Neural progenitor cell (in vitro differentiated cells): ENCODE data around the gene SEMA3E. TPM values are rescaled to one million over a fixed set of nuclear protein-coding genes. Genes with fewer than 3 reads are reported as not detected.

Experiments
- DNase-seq: peaks from one replicate; pipeline ENCODE4 v3.0.0-alpha.2; 2016; ENCODE audit warnings: low spot score
- H2AFZ ChIP-seq: fragments of 200-600 bp; sonication (generic); replicated peaks from 2 replicates; pipeline ENCODE4 v1.6.1; 2016; ENCODE audit warnings: antibody characterized with exemption
- H3F3A ChIP-seq: fragments of 200-600 bp; sonication (generic); 2 replicates; pipeline ENCODE4 v1.6.1; 2016; ENCODE audit warnings: antibody characterized with exemption, low read depth
- H3K27ac ChIP-seq: fragments of 200-600 bp; sonication (generic); 2 replicates; pipeline ENCODE4 v1.5.1; 2016; ENCODE audit warnings: mild to moderate bottlenecking
- H3K27me3 ChIP-seq: fragments of 200-600 bp; sonication (generic); 2 replicates; pipeline ENCODE4 v1.6.1; 2016; ENCODE audit warnings: mild to moderate bottlenecking, moderate library complexity
- H3K36me3 ChIP-seq: fragments of 200-600 bp; sonication (generic); 2 replicates; pipeline ENCODE4 v1.5.1; 2016
- H3K4me1 ChIP-seq: fragments of 200-600 bp; sonication (generic); 2 replicates; pipeline ENCODE4 v1.6.1; 2016; ENCODE audit warnings: mixed run types
- H3K4me2 ChIP-seq: fragments of 200-600 bp; sonication (generic); 2 replicates; pipeline ENCODE4 v1.6.1; 2016
- H3K4me3 ChIP-seq: fragments of 200-600 bp; sonication (generic); 2 replicates; pipeline ENCODE4 v1.5.1; 2016
- H3K79me2 ChIP-seq: fragments of 200-600 bp; sonication (generic); 2 replicates; pipeline ENCODE4 v1.6.1; 2016; ENCODE audit warnings: low read depth
- H3K9ac ChIP-seq: fragments of 200-600 bp; sonication (generic); 2 replicates; pipeline ENCODE4 v1.6.1; 2016
- H3K9me3 ChIP-seq: fragments of 200-600 bp; sonication (generic); 2 replicates; pipeline ENCODE4 v1.5.1; 2016; ENCODE audit warnings: low read depth
- H4K20me1 ChIP-seq: fragments of 200-600 bp; sonication (generic); 2 replicates; pipeline ENCODE4 v1.6.1; 2016; ENCODE audit warnings: low read depth
- H3K27ac Mint-ChIP-seq: 3 replicates; pipeline ENCODE4 v1.8.0; 2021; ENCODE audit warnings: mixed read lengths
- H3K27me3 Mint-ChIP-seq: 2 replicates; pipeline ENCODE4 v1.8.0; 2022; ENCODE audit warnings: low read depth, mild to moderate bottlenecking, inconsistent platforms, moderate library complexity, mixed read lengths; ENCODE audit not compliant: insufficient read depth
- H3K36me3 Mint-ChIP-seq: 3 replicates; pipeline ENCODE4 v1.8.0; 2021; ENCODE audit warnings: mixed read lengths
- H3K4me1 Mint-ChIP-seq: 3 replicates; pipeline ENCODE4 v1.8.0; 2021; ENCODE audit warnings: mixed read lengths
- H3K4me3 Mint-ChIP-seq: 3 replicates; pipeline ENCODE4 v1.8.0; 2021; ENCODE audit warnings: mild to moderate bottlenecking, moderate library complexity, mixed read lengths
- H3K9me3 Mint-ChIP-seq: 3 replicates; pipeline ENCODE4 v1.8.0; 2020; ENCODE audit warnings: mixed read lengths
- EZH2 ChIP-seq: fragments of 200-600 bp; sonication (generic); IDR thresholded peaks from 2 replicates; pipeline ENCODE4 v1.6.1; 2017; ENCODE audit warnings: antibody characterized with exemption, mild to moderate bottlenecking, moderate library complexity
- EZH2phosphoT487 ChIP-seq: fragments of 200-600 bp; sonication (generic); IDR thresholded peaks from 2 replicates; pipeline ENCODE4 v1.6.1; 2017; ENCODE audit warnings: antibody characterized with exemption
- total RNA-seq: library from RNA; depleted of rRNA; stranded (reverse); fragments of >200 nt; gene quantifications from 2 replicates; pipeline ENCODE4 v1.2.3, GENCODE V29; 2015; ENCODE audit warnings: low replicate concordance
- TF ChIP-seq, protein P1 (sequence below): fragments of 200-600 bp; sonication (generic); IDR thresholded peaks from 2 replicates; pipeline ENCODE4 v1.5.1; 2017; ENCODE audit warnings: antibody characterized with exemption, mild to moderate bottlenecking

Gene SEMA3E
- total RNA-seq, 1 donor from 2014 or later: 5.5 TPM

DNA sequence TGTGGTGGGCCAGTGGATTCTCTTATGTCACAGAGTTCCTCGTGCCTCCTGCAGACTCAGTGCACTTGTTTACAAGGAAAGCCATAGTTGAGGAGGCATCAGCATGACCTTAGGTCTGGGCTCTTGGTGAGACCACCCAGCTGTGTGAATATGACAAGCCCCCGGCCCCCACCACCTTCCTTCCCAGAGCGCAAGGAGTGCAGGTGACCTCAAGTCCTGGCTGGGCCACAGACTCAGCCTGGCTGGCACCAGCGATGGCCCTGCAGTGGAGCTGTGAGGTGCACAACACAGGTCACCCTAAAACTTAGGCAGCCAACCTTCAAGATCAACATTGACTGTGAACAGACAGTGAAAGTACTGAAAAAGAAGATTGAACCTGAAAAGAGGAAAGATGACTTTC, 14.2 kb upstream of the SEMA3E start:
- TF ChIP-seq EZH2phosphoT487 (no peak), EZH2 (no peak)
- TF ChIP-seq, protein P1, sequence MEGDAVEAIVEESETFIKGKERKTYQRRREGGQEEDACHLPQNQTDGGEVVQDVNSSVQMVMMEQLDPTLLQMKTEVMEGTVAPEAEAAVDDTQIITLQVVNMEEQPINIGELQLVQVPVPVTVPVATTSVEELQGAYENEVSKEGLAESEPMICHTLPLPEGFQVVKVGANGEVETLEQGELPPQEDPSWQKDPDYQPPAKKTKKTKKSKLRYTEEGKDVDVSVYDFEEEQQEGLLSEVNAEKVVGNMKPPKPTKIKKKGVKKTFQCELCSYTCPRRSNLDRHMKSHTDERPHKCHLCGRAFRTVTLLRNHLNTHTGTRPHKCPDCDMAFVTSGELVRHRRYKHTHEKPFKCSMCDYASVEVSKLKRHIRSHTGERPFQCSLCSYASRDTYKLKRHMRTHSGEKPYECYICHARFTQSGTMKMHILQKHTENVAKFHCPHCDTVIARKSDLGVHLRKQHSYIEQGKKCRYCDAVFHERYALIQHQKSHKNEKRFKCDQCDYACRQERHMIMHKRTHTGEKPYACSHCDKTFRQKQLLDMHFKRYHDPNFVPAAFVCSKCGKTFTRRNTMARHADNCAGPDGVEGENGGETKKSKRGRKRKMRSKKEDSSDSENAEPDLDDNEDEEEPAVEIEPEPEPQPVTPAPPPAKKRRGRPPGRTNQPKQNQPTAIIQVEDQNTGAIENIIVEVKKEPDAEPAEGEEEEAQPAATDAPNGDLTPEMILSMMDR: no peak
- Histone ChIP-seq H3K4me2 (no peak overlapping the region), H2AFZ (no peak overlapping the region), H3K36me3 (no peaks in the 10 kb centered on the region), H3K4me1 (peaks cover 18% of the 10 kb centered on the region), H3F3A (peaks cover 17% of the 10 kb centered on the region), H3K27me3 (no peaks in the 10 kb centered on the region), H3K4me3 (no peak overlapping the region), H3K79me2 (no peaks in the 10 kb centered on the region), H3K9ac (no peak overlapping the region), H3K27ac (no peak overlapping the region), H3K9me3 (no peaks in the 10 kb centered on the region), H4K20me1 (no peaks in the 10 kb centered on the region)
- H3K4me3 Mint-ChIP-seq: no peak overlapping the region
- H3K27ac Mint-ChIP-seq: no peak overlapping the region
- H3K36me3 Mint-ChIP-seq: no peaks in the 10 kb centered on the region
- DNase-seq: no peak
- H3K4me1 Mint-ChIP-seq: no peaks in the 10 kb centered on the region
- H3K27me3 Mint-ChIP-seq: no peaks in the 10 kb centered on the region
- H3K9me3 Mint-ChIP-seq: no peaks in the 10 kb centered on the region

DNA sequence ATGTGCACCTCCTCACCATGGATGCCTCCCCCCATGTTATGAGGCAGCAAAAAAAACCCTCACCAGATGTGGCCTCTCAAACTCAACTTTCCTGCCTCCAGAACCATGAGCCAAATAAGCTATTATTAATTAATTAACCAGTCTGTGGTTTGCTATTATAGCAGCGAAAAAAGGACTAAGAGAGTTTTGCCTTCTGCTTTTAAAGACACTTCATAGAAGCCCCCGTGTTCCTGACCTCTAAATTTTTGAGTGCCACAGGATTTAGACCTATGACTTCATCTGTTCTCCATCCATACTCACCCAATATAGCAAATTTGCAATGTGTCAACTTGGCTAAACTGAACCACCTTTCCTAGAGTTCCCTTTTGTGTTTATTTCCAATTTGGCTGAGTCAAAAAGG, 9.2 kb upstream of the SEMA3E start:
- Mint-ChIP-seq H3K27me3 (no peaks in the 10 kb centered on the region), H3K36me3 (no peaks in the 10 kb centered on the region), H3K9me3 (no peaks in the 10 kb centered on the region), H3K4me3 (no peak overlapping the region), H3K4me1 (no peaks in the 10 kb centered on the region), H3K27ac (no peak overlapping the region)
- DNase-seq: no peak
- TF ChIP-seq EZH2: no peak
- no peak for TF ChIP-seq EZH2phosphoT487
- TF ChIP-seq, protein P1: no peak
- Histone ChIP-seq H3K4me3 (no peak overlapping the region), H3K4me1 (peaks cover 17% of the 10 kb centered on the region), H4K20me1 (no peaks in the 10 kb centered on the region), H3K9me3 (no peaks in the 10 kb centered on the region), H3K79me2 (no peaks in the 10 kb centered on the region), H3K4me2 (no peak overlapping the region), H3K27me3 (no peaks in the 10 kb centered on the region), H3K36me3 (no peaks in the 10 kb centered on the region), H2AFZ (no peak overlapping the region), H3K9ac (no peak overlapping the region), H3K27ac (no peak overlapping the region), H3F3A (no peaks in the 10 kb centered on the region)

GRCh38 chr7:83655951-83656556, 7.1 kb upstream of the SEMA3E start:
- TF ChIP-seq, protein P1: peak; percentile 95
- TF ChIP-seq EZH2phosphoT487: no peak
- Histone ChIP-seq H3K27ac (no peak overlapping the region), H3K9me3 (no peaks in the 10 kb centered on the region), H3K36me3 (no peaks in the 10 kb centered on the region), H4K20me1 (no peaks in the 10 kb centered on the region), H2AFZ (no peak overlapping the region), H3K4me1 (peaks cover 17% of the 10 kb centered on the region), H3F3A (no peaks in the 10 kb centered on the region), H3K9ac (no peak overlapping the region), H3K79me2 (no peaks in the 10 kb centered on the region), H3K4me3 (no peak overlapping the region), H3K27me3 (no peaks in the 10 kb centered on the region), H3K4me2 (no peak overlapping the region)
- Mint-ChIP-seq H3K36me3 (no peaks in the 10 kb centered on the region), H3K4me3 (no peak overlapping the region), H3K27ac (no peak overlapping the region), H3K9me3 (no peaks in the 10 kb centered on the region), H3K27me3 (no peaks in the 10 kb centered on the region), H3K4me1 (no peaks in the 10 kb centered on the region)
- peak; percentile 54 for DNase-seq
